Middle frontal gyrus (tissue), 1 donor: ENCODE measurements around the gene SFXN5.
"Not testable (repeated sequence)": the region's sequence is repeated elsewhere in the genome, so short reads cannot be mapped to it uniquely, and the experiment has no call there.

Experiments
- DNase-seq: peaks from one replicate; pipeline ENCODE4 v3.0.0-alpha.2; 2015; ENCODE audit warnings: low spot score; ENCODE audit errors: extremely low spot score

Gene SFXN5

DNA sequence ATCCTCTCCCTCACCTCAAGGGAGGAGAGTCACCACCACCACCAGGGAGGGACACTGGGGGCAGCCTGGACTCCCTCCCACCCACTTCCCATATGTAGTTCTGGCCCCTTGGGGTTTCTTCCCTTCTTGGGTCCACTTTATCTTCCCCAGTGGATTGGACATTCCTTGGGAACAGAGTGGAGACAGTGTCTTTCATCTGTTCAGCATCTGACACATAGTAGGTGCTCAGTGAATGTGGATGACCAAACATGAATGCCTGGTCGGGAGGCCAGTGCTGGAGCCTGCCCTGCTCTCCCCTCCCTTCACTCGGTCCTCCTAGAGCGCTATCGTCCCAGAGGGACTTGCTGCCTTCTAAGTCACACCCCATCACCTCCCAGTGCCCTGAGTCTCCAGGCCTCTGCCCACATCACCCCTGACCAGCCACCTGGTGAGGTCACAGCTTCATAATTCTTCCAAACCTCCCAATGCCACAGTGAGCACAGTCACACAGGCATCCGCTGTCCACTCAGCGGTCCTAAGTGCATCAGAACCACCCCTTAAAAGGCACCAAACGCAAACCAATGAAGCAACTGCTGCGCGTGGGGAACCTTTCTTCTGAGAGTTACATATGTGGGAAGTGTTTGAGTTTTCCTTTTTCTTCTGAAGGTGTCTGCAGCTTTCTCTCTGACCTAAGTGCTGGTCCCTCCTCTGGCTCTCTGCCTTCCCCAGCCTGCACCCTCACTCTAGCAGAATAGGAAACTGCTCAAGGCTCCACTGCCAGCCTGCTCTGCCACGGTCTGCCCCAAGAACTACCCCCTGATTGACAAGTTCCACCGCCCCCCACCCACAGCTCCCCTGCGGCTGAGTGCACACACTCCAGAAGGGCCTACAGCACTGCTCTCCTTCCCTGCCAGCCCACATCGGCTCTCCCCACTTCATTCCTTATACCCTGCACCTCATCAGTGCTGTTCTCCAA lies 7.2 kb upstream of the SFXN5 start:
- DNase-seq = no peak

GRCh38 chr2:73077424-73077795 lies 5.9 kb upstream of the SFXN5 start:
- DNase-seq = no peak

DNA sequence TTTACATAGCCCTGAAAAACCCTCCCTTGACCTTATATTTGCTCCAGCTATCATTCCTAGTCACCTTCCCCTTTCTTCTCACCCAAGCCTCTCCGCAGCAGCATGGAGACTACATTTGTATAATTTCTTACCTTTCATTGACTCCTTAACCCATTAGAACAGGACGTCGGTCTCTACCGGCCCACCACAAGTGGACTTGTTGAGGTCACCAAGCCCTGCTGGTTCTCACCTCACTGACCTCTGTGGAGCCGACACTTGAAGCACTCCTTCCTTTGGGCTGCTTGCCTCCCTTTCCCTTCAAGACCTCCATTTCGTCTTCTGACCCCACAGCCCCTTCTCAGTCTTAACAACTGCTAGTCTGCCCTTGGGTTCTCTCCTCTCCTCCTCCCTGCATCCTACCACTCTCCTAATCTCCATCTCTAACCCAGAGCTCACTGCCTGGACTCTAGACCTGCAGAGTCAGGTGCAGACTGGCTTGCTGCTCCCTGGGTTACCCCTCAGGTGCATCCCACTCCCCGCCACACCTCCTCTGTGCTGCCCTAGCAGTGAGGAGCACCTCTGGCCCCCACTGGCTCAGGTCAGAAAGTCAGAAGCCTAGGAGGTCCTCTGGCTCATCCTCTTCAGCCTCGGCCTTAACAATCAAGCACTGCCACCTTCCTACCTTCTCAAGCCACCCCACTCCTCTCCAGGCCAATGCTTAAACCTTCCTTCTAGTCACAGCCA lies 5.3 kb upstream of the SFXN5 start:
- DNase-seq = no peak

GRCh38 chr2:73075477-73076373 lies 4.2 kb upstream of the SFXN5 start:
- DNase-seq = no peak

DNA sequence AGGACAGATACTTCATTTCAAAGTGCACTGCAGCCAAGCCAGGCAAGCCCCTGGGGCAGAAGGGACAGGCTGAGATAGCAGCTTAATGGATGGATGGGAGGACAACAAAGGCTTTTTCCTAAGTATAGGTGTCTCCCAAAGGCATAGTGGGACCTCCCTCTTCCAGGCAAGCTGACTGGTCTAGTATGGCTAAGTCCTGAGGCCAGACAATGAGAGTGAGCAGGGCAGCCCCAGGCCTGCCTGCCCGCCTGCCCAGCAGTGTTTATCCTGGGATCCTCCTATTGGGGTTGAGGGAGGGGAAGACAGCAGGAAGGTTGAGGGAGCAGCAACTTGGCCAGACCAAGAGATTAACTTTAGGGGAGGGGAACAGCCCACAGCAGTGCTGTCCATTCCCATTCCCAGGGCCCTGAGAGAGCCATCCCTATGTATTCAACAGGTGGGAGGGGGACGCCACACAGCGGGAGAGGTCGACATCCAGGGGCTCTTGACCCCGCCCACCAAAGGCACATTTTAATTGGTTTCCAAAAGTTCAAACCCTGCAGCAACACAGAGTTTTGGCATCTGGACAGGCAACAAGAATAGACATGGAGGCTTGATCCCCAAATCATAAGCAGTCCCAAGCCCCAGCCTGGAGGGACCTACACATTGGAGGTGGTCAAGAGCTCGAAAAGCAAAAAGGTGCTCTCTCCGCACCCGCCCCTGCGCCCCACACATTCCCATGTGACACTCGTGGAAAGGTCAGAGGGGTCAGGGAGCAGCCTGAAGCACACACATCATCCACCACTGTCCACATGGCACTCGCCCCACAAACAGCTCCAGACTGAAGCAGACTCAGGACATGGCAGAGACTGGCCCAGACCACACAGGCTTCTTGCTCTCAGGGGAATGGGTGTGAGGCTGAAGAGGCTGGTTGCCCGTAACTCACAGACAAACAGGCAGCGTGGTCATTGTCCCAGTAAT lies 2.9 kb upstream of the SFXN5 start:
- DNase-seq = no peak

GRCh38 chr2:73072416-73072815 lies 904 bp upstream of the SFXN5 start:
- no peak for DNase-seq

GRCh38 chr2:73072129-73072395 lies 550 bp upstream of the SFXN5 start:
- DNase-seq = no peak

- no peak for DNase-seq
Measured at GRCh38 chr2:73070643-73071359, 711 bp downstream of the SFXN5 start.

- DNase-seq = no peak
Measured at GRCh38 chr2:73069855-73070642, 1.5 kb downstream of the SFXN5 start.

DNA sequence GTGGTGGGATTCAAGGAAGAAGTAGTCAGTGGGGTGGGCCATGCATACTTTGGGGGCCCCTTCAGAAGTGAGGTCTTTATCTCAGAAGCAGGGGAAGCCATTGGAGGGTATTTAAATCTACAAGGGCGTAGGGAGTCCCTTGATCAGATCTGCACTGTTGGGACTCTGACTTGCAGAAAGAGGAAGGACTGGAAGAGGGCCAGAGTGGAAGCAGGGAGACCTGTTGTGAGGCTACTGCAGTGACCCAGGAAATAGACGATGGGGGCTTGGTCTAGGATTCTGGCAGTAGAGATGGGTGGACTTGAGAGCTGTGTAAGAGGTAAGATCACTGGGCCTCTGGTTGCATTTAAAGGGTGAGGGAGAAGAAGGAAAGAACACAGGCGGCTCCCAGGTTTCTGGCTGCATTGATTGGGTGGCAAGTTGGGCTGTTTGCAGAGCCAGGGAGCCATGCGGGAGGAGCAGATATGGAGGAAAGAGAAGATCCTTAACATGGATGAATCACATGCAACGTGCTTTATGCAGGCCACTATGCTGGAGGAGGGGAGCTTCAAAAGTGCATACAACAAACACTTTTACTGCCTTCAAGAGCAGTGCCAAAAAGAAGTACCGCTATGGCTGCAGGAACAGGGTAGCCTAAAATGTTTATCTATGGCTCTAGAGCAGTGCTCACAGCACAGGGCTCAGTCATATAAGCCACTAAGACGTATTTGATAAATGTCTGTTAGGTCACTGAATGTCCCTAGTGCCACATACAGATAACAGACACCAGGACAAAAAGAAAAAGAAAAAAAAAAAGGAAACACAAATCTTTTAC lies 2.3 kb downstream of the SFXN5 start:
- no peak for DNase-seq

DNA sequence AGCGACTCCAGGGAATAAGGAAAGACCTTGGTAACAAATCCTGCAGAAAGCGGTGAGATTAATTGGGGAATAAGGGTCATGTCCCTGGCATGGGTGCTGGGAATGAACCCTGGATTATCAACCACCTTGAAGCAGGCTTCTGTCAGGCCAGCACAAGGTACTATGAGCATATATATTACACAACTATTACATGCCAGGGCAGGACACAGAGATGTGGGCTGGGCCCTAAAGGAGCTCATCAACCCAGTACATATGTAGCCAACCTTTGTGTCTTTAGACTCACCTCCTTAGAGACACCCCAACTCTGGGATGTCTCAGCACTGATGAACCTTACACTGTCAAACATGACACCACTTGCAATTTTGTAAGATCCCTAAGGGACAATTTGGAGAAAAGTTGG lies 3.4 kb downstream of the SFXN5 start:
- DNase-seq = no peak

- DNase-seq = no peak
Measured at GRCh38 chr2:73067043-73067442, 4.5 kb downstream of the SFXN5 start.

DNA sequence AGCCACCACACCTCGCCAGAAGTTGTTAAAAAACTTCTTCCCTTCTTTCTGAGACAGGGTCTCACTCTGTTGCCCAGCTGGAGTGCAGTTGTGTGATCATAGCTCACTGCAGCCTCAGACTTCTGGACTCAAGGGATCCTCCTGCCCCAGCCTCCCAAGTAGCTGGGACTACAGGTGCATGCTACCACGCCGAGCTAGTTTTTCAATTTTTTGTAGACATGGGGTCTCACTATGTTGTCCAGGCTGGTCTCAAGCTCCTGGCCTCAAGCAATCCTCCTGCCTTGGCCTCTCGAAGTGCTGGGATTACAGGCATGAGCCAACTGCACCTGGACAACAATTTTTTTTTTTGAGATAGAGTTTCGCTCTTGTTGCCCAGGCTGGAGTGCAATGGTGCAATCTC lies 6.4 kb downstream of the SFXN5 start:
- not testable (repeated sequence) for DNase-seq

- DNase-seq = no peak
Measured at GRCh38 chr2:73063909-73064875, 7.3 kb downstream of the SFXN5 start.

DNA sequence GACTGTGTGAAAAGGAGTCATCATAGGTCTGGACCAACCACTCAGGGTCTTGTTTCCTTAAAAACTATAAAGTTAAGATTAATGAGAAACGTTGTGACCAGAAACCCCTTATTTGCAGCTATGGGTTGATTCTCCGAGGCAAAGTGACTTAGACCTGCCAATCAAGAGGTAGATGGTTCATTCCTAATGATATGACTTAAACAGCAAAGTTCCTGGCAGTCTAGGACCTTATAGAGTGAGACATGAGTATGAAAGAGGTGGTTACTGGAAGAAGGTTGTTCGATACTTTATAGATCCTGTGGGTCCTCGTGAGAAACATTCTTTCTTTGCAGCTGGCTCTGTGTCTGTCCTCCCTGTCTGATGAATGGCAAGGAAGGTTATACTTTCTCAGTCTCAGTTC lies 8.0 kb downstream of the SFXN5 start:
- DNase-seq = no peak

GRCh38 chr2:73059106-73059505 lies 12.4 kb downstream of the SFXN5 start:
- DNase-seq = no peak

- DNase-seq = no peak
Measured at GRCh38 chr2:73054980-73055379, 16.5 kb downstream of the SFXN5 start.
